Neuronal stem cell (in vitro differentiated cells): ENCODE results near the gene MPPED2.

ENCODE experiments used
- DNase-seq: peaks from one replicate; pipeline ENCODE4 v3.0.0-alpha.2; 2013; ENCODE audit warnings: low spot score
- H2AFZ ChIP-seq: one replicate; pipeline ENCODE4 v1.6.1; 2013; ENCODE audit warnings: mild to moderate bottlenecking, low read length, inconsistent platforms
- H2AK5ac ChIP-seq: 2 replicates; pipeline ENCODE4 v1.6.1; 2013; ENCODE audit warnings: low read depth, mild to moderate bottlenecking, inconsistent platforms, low read length, moderate library complexity, mixed read lengths
- H2BK120ac ChIP-seq: 2 replicates; pipeline ENCODE4 v1.6.1; 2013; ENCODE audit warnings: low read depth, mild to moderate bottlenecking, inconsistent platforms, low read length, moderate library complexity, mixed read lengths
- H2BK12ac ChIP-seq: one replicate; pipeline ENCODE4 v1.6.1; 2013; ENCODE audit warnings: low read length, inconsistent platforms
- H2BK15ac ChIP-seq: 2 replicates; pipeline ENCODE4 v1.6.1; 2013; ENCODE audit warnings: mild to moderate bottlenecking, low read length, inconsistent platforms, mixed read lengths
- H2BK5ac ChIP-seq: one replicate; pipeline ENCODE4 v1.6.1; 2013; ENCODE audit warnings: inconsistent platforms, mild to moderate bottlenecking, low read length, moderate library complexity
- H3K14ac ChIP-seq: one replicate; pipeline ENCODE4 v1.6.1; 2013; ENCODE audit warnings: low read length, inconsistent platforms
- H3K18ac ChIP-seq: 2 replicates; pipeline ENCODE4 v1.6.1; 2013; ENCODE audit warnings: low read length, inconsistent platforms
- H3K23ac ChIP-seq: 2 replicates; pipeline ENCODE4 v1.6.1; 2013; ENCODE audit warnings: low read depth, mild to moderate bottlenecking, mixed read lengths, low read length, inconsistent platforms; ENCODE audit not compliant: poor library complexity
- H3K27ac ChIP-seq: replicated peaks from 3 replicates; pipeline ENCODE4 v1.5.1; 2013; ENCODE audit warnings: low read length, inconsistent platforms
- H3K27me3 ChIP-seq, 3 experiments: 2 replicates each; pipeline ENCODE4 v1.6.1; 2013; ENCODE audit warnings: low read length in 3 of 3, mild to moderate bottlenecking in 2 of 3, inconsistent platforms in 1 of 3, low read depth in 1 of 3, mixed read lengths in 1 of 3, moderate library complexity in 1 of 3; ENCODE audit not compliant: control insufficient read depth in 3 of 3, insufficient read depth in 3 of 3
- H3K36me3 ChIP-seq, 2 donors: replicated peaks in 1 of 2; 2 replicates each; pipeline ENCODE4 v1.6.1; 2013; ENCODE audit warnings: low read length in 2 of 2; ENCODE audit not compliant: control insufficient read depth in 2 of 2, insufficient read depth in 2 of 2
- H3K4ac ChIP-seq: 2 replicates; pipeline ENCODE4 v1.6.1; 2013; ENCODE audit warnings: inconsistent platforms, mild to moderate bottlenecking, low read length, moderate library complexity
- H3K4me1 ChIP-seq, 2 donors: 1 replicate in 1 of 2; 2 replicates in 1 of 2; pipeline ENCODE4 v1.6.1; 2013; ENCODE audit warnings: low read length in 2 of 2, low read depth in 1 of 2; ENCODE audit not compliant: control insufficient read depth in 2 of 2, insufficient read depth in 1 of 2
- H3K4me2 ChIP-seq: one replicate; pipeline ENCODE4 v1.6.1; 2013; ENCODE audit warnings: mild to moderate bottlenecking, low read length, inconsistent platforms; ENCODE audit not compliant: insufficient read depth, poor library complexity, severe bottlenecking
- H3K4me3 ChIP-seq, 2 donors: 2 replicates each; pipeline ENCODE4 v1.5.1; 2013; ENCODE audit warnings: low read length in 2 of 2, mild to moderate bottlenecking in 2 of 2, inconsistent platforms in 1 of 2, moderate library complexity in 1 of 2
- H3K79me1 ChIP-seq: one replicate; pipeline ENCODE4 v1.6.1; 2013; ENCODE audit warnings: low read depth, mild to moderate bottlenecking, inconsistent platforms, low read length, moderate library complexity
- H3K9ac ChIP-seq: one replicate; pipeline ENCODE4 v1.6.1; 2013; ENCODE audit warnings: mild to moderate bottlenecking, low read depth, low read length, inconsistent platforms; ENCODE audit not compliant: poor library complexity
- H3K9me3 ChIP-seq, 2 donors: replicated peaks in 1 of 2; 2 replicates each; pipeline versions ENCODE3 to v1.6.1; 2013; ENCODE audit warnings: low read length in 2 of 2, mild to moderate bottlenecking in 2 of 2, inconsistent platforms in 1 of 2, low read depth in 1 of 2, mixed read lengths in 1 of 2, moderate library complexity in 1 of 2; ENCODE audit not compliant: control insufficient read depth in 2 of 2, insufficient read depth in 1 of 2
- H4K8ac ChIP-seq: one replicate; pipeline ENCODE4 v1.6.1; 2013; ENCODE audit warnings: low read depth, mild to moderate bottlenecking, inconsistent platforms, low read length, moderate library complexity
- H4K91ac ChIP-seq: one replicate; pipeline ENCODE4 v1.6.1; 2013; ENCODE audit warnings: low read length, low read depth, mild to moderate bottlenecking, inconsistent platforms; ENCODE audit not compliant: poor library complexity
- WGBS, 2 donors: extraction: QIAGEN DNeasy Blood & Tissue Kit; methylation state at CpG; one replicate each; pipeline ENCODE4 v1.1.7; 2013; ENCODE audit warnings: missing lambda C conversion rate in 2 of 2, mixed read lengths in 1 of 2; ENCODE audit not compliant: insufficient read length in 2 of 2, insufficient replicate concordance in 1 of 2; ENCODE audit errors: extremely low coverage in 2 of 2; 5-methylcytosine and 5-hydroxymethylcytosine counted together

The MPPED2 gene

DNA sequence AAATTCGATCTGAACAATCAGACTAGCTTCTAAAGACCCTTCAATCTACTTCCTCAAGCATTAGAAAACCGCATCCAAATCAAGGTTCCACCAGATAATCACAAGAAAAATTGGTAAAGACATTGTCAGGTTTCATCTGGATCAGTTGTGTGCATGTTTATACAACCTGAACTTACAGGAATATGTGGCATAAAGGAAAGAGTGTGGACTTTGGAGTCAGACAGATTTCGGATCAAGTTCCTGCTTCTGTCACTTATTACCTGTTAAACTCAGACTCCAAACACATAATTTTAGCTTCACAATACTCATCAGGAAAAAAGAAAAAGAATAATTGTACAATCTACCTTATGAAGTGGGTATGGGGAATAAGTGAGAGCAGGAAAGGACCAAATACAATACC, 80.5 kb downstream of the MPPED2 start:
- no peak overlapping the region for H3K9ac ChIP-seq
- no peaks in the 10 kb centered on the region for H3K27me3 ChIP-seq
- H3K4me1 ChIP-seq, result peaks cover 0 to 7% of the 10 kb centered on the region in 2 donors
- no peak overlapping the region for H2AK5ac ChIP-seq
- no peak overlapping the region for H3K27ac ChIP-seq
- H3K4ac ChIP-seq, result no peak overlapping the region
- no peak overlapping the region for H4K8ac ChIP-seq
- DNase-seq, result no peak
- no peak overlapping the region for H2BK120ac ChIP-seq
- no peak overlapping the region for H2AFZ ChIP-seq
- H3K36me3 ChIP-seq, result no peaks in the 10 kb centered on the region
- H3K9me3 ChIP-seq, result no peaks in the 10 kb centered on the region
- H3K79me1 ChIP-seq, result no peaks in the 10 kb centered on the region
- no peak overlapping the region for H2BK5ac ChIP-seq
- H3K18ac ChIP-seq, result no peak overlapping the region
- no peak overlapping the region for H3K4me2 ChIP-seq
- H3K14ac ChIP-seq, result no peak overlapping the region
- no CpG with 5 or more reads among the region's 3 CpGs for WGBS, 2 donors
- no peak overlapping the region for H3K23ac ChIP-seq
- H2BK12ac ChIP-seq, result no peak overlapping the region
- no peak overlapping the region for H3K4me3 ChIP-seq
- H2BK15ac ChIP-seq, result no peak overlapping the region
- no peak overlapping the region for H4K91ac ChIP-seq

DNA sequence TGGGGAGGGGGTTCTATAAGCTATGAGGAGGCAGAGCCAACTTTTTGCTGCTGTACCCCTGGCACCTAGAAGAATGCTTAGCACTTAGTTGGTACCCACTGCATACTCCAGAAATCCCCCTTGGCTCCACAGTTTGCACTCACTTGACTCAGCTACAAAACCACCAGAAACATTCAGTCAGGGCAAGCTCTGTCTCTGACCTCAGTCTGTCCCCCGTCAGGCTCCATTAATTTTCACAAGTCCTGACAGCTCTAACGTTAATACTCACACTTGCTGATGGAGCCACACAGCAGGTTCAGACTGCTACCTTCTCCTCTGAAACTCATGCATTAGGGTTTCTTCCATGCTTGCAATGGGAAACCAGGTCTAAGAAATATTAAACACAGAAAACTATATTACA, 81.7 kb downstream of the MPPED2 start:
- H4K91ac ChIP-seq, result no peak overlapping the region
- no peak overlapping the region for H2BK120ac ChIP-seq
- no peaks in the 10 kb centered on the region for H3K9me3 ChIP-seq
- no peak overlapping the region for H3K4me3 ChIP-seq
- no peak overlapping the region for H3K23ac ChIP-seq
- H3K4me2 ChIP-seq, result no peak overlapping the region
- no peak overlapping the region for H2BK12ac ChIP-seq
- H3K9ac ChIP-seq, result no peak overlapping the region
- no peak overlapping the region for H2BK5ac ChIP-seq
- H3K27me3 ChIP-seq, result no peaks in the 10 kb centered on the region
- no peaks in the 10 kb centered on the region for H3K36me3 ChIP-seq
- no peak overlapping the region for H2AK5ac ChIP-seq
- H4K8ac ChIP-seq, result no peak overlapping the region
- H3K79me1 ChIP-seq, result no peaks in the 10 kb centered on the region
- H3K18ac ChIP-seq, result no peak overlapping the region
- peaks cover 0 to 6% of the 10 kb centered on the region in 2 donors for H3K4me1 ChIP-seq
- H2BK15ac ChIP-seq, result no peak overlapping the region
- no peak for DNase-seq
- no peak overlapping the region for H3K14ac ChIP-seq
- no peak overlapping the region for H3K27ac ChIP-seq
- no peak overlapping the region for H2AFZ ChIP-seq
- H3K4ac ChIP-seq, result no peak overlapping the region
- no CpG with 5 or more reads among the region's 2 CpGs for WGBS, 2 donors

DNA sequence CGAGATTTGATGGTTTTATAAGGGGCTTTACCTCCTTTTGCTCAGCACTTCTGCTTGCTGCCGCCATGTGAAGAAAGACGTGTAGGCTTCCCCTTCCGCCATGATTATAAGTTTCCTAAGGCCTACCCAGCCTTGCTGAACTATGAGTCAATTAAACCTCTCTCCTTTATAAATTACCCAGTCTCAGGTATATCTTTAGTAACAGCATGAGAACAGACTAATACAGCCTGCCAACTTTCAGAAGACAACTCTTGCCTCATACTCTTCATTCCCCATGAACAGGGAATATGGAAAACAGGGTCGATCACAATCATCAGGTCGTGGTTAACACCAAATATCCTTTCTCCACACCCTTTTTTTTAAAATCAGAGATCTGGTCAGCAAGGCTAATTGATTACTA, 83.0 kb downstream of the MPPED2 start:
- Histone ChIP-seq H3K4me3 (no peak overlapping the region), H3K4ac (no peak overlapping the region), H3K27ac (no peak overlapping the region), H3K14ac (no peak overlapping the region), H2AFZ (no peak overlapping the region), H3K23ac (no peak overlapping the region), H3K36me3 (no peaks in the 10 kb centered on the region), H3K4me1 (peaks cover 0 to 1% of the 10 kb centered on the region in 2 donors), H2AK5ac (no peak overlapping the region), H3K9me3 (no peaks in the 10 kb centered on the region), H3K9ac (no peak overlapping the region), H3K4me2 (no peak overlapping the region), H2BK5ac (no peak overlapping the region), H3K79me1 (no peaks in the 10 kb centered on the region), H4K91ac (no peak overlapping the region), H2BK12ac (no peak overlapping the region), H2BK15ac (no peak overlapping the region), H4K8ac (no peak overlapping the region), H3K27me3 (no peaks in the 10 kb centered on the region), H3K18ac (no peak overlapping the region), H2BK120ac (no peak overlapping the region)
- WGBS, 2 donors, result no CpG with 5 or more reads among the region's 6 CpGs
- DNase-seq, result no peak

DNA sequence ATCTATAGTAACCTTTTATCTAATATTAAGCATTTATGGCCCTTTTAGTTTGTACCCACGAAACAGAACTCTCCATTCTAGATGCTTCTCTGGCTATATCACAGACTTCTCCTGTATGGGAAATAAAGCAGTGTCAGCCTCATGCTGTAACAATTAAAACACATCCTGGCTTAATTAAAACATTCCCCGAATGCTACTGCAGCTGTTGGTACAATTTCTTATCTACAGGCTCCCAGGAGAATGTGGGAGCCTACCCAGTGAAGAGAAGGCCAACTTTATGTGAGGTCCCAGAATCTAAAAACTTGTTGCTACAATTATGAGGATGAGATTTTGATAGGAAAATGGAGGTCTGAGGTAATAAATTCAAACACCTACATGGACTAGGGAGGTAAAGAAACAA, 83.8 kb downstream of the MPPED2 start:
- H4K8ac ChIP-seq, result no peak overlapping the region
- peaks cover 0 to 1% of the 10 kb centered on the region in 2 donors for H3K4me1 ChIP-seq
- no peak overlapping the region for H4K91ac ChIP-seq
- H3K4me2 ChIP-seq, result no peak overlapping the region
- no peak overlapping the region for H2BK12ac ChIP-seq
- no peak overlapping the region for H2BK15ac ChIP-seq
- H3K14ac ChIP-seq, result no peak overlapping the region
- no peaks in the 10 kb centered on the region for H3K9me3 ChIP-seq
- no peak overlapping the region for H3K27ac ChIP-seq
- no peak overlapping the region for H3K4ac ChIP-seq
- H3K27me3 ChIP-seq, result no peaks in the 10 kb centered on the region
- no peak overlapping the region for H2BK5ac ChIP-seq
- H3K79me1 ChIP-seq, result no peaks in the 10 kb centered on the region
- no peak overlapping the region for H2BK120ac ChIP-seq
- no peak for DNase-seq
- no peak overlapping the region for H3K4me3 ChIP-seq
- H3K9ac ChIP-seq, result no peak overlapping the region
- no CpG with 5 or more reads among the region's 2 CpGs for WGBS, 2 donors
- H3K23ac ChIP-seq, result no peak overlapping the region
- H3K36me3 ChIP-seq, result no peaks in the 10 kb centered on the region
- H2AFZ ChIP-seq, result no peak overlapping the region
- H3K18ac ChIP-seq, result no peak overlapping the region
- no peak overlapping the region for H2AK5ac ChIP-seq
